Fibroblast of peridontal ligament (primary cell): ENCODE results near the gene HTR2B.
A peak's percentile ranks its signal among the peaks of the same experiment; 100 is the strongest.
"Not testable (repeated sequence)": the region's sequence is repeated elsewhere in the genome, so short reads cannot be mapped to it uniquely, and the experiment has no call there.

Source experiments
- DNase-seq: peaks from one replicate; pipeline ENCODE4 v3.0.0-alpha.2; 2010; ENCODE audit errors: extremely low read depth

The HTR2B gene

DNA sequence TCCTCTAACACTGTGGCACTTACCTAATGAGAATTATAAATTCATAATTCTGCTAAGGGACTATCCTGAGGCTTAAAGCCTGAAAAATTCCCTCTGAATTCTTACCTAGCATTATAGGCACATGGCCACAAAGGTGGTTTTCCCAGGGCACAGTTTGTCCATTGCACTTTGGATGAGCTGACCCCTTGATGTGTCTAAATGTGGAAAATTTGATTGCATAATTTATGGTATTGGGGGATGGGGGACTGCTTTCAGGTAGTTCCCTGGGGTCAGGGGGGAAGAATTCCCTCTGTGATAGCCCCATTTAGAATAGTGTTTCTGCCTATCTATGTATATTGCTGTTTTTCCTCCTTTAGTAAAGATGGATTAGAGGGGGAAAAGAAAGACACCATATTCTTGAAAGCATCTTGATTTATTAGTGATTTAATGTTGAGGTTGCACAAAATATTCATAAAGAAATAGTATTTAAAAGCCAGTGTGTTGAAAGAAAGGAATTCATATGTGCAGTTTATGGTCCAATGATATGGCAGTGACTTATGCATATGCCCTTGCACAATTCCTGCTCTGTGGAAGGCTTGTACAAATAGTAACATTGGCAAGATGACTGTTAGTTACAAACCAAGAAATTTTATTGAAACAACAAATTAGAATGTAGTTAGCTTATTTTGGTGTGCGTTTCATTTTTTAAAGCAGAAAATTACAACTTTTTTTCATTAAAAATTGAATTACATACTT, 8.7 kb upstream of the HTR2B start:
- DNase-seq: peak; percentile 58

DNA sequence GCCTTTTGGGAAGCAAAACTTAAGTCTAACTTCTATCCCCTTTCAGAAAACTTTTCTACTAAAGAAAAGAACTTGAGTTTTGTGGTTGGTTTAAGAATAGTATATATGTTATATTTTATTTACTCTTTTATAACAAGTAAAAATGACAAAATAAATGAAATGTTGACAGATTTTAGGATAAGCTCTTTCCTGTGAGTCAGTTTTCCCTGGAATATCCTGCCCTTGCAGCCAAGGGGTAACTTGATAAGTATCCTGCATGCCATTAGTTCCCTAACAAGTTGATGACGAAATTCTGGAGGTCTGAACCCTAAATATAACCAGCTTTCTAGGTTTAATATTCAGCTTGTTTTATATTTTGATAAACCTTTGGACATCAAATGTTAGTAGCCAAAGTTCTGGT, 7.3 kb upstream of the HTR2B start:
- DNase-seq: peak; percentile 75

DNA sequence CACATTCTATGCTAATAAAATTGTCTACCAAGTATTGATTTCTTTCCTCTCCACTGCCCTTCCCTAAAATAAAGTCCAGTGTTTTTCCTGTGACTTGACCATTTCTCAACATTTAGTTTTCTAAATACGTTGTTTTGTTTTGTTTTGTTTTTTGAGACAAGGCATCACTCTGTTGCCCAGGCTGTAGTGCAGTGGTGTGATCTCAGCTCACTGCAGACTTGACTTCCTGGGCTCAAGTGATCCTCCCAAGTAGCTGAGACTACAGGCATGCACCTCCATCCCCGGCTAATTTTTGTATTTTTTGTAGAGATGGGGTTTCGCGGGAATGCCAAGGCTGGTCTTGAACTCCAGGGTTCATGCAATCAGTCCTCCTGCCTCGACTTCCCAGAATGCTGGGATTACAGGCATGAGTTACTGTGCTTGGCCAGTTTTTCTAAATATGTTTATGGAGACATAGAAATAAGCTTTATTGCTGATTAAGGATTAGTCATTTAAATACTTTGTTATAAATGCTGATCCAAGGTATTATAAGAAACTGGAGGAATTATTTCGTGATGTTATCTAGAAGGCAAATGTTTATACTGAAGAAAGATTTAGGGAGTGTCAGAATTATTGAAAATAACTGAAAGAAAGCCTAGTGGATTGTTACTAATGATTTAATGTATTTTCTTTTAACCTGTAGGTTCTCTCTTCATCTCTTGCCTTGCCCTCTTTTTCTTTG, 5.7 kb upstream of the HTR2B start:
- DNase-seq: no peak

DNA sequence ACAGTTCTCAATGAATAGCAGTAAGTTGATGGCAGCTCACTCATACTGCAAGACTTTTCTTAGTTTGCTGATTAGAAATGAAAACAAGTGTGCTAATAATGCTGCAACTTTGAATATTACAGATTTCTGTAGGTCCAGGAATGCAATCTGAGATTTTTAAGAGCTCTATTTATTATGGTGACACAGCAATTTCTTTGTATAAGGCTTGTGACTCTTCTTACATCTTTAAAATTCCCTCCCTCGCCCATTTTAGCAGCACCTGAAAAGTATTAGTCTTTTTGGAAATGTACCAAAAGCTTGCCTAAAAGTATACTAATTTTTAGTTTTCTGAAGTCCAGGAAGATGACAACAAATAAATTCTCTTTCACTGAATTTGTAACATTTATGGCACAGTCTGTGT, 4.4 kb upstream of the HTR2B start:
- DNase-seq: no peak

DNA sequence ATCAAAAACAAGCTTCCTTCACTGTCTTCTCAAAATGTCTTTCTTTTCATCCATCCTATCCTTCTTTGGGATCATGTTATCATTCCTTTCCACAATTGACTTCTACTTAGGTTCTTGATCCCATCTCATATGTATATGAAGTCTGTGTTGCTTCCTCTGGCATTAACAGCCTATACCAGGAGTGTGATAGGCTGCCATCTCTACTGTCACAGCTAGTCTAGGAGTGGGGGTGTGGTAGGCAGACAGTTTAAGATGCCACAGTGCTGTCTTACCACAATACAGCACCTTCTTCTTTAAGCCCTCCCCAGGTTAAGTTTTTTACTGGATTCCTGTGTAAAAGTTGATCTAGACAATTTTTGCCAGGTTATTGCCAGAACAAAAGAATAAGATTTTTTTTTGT, 3.7 kb upstream of the HTR2B start:
- no peak for DNase-seq

DNA sequence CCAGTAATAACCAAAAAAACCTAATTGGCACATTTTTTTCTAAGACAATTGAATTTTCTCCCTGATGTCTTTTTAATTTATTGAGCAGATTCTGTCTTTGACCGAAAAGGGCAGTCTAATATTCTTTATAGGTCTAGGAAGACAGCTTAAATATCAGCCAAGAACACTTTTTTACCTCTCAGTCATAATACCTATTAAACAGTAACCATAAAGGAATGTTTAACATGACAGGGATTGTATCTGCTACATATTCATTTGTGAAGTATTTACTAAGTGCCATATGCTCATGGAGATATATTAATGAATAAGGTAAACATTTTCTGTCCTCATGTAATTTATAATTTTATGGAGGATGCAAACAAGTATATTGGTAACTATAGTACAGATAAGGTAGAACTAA, 3.1 kb upstream of the HTR2B start:
- DNase-seq: no peak

DNA sequence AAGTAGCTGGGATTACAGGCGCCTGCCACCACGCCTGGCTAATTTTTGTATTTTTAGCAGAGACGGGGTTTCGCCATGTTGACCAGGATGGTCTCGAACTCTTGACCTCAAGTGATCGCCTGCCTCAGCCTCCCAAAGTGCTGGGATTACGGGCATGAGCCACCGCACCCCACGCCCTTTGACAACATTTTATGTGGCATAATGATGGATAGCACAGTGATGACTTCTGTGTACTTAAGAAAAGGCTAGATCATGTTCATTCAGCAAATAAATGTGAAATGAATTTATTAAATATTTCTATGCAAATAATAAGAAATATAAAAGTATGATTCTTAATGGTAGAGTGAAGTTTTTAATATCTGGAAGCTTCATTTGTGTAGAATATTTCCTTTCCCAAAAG, 2.6 kb upstream of the HTR2B start:
- DNase-seq: no peak

DNA sequence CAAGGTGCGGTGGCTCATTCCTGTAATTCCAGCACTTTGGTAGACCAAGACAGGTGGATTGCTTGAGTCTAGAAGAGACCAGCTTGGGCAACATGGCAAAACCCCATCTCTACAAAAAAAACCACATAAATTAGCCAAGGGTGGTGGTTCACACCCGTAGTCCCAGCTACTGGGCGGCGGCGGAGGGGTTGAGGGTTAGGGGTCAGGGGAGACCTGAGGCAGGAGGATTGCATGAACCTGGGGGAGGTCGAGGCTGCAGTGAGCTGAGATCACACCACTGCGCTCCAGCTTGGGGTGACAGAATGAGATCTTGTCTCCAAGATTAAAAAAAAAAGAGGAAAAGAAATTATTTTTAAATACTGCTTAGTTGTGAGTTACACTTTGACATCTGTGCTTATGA, 1.3 kb upstream of the HTR2B start:
- no peak for DNase-seq

DNA sequence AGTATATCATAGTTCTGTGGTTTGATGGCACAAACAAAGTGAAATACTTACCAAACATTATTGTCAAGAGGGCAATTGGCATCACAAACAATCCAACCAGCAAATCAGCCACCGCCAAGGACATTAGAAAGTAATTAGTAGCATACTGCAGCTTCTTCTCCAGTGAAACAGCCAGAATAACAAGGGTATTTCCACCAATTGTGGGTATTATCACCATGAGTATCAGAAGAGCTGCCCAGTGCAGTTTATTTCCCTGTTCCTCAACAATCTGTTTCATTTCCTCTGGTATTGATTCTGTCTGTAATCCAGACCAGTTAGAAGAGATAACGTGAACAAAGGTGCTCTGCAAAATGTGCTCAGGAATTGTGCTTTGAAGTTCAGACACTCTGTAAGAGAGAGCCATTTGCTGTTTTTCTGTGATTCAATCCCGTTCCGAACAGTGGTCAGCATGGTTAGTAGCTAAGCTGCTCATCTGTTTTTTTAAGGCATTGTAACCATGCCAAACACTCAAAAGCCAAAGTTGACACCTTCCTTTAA, 1.4 kb downstream of the HTR2B start:
- no peak for DNase-seq

DNA sequence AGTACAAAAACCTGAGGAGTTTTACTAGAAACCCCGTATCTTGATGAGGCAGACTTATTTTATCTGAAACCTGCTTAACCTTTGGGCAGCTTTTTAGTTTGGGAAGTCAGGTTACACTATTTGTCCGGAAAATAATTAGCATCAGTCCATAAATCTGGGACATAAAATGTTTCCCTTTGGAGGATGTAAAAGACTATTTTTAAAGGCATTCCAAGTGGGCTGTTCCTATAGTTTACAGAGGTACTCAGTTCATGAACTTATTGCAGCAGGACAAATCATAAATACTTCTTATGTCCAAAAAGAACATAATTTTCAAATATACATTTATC, 6.3 kb downstream of the HTR2B start:
- no peak for DNase-seq

DNA sequence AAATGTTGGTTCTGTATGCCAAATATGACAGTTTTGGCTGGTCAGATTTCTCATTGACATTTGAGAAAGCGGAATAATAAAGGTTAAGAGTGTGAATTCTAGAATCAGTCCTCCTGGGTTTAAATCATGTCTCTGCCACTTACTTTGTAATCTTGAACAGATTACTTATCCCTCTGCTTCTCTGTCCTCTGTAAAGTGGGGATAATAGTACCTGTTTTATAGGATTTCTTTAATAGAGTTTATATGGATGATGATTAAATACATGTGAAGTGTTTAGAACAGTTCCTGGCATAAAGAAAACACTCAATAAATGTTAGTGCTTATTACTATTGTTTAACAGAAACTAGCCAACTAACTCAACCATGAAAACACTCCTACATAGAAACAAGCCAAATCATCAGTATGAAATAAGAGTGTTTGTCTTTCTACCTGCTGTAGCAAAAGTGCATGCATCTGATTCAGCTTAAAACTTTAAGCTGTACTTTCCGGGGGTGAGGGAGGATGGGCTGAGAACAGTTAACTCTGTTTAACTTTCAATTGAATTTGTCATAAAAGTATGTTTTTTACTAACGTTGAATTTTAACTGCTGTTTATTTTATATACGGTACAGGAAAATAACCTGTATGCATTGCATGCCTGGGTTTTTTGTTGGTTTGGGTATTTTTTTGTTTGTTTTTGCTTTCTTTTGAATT, 6.8 kb downstream of the HTR2B start:
- DNase-seq: peak; percentile 59

DNA sequence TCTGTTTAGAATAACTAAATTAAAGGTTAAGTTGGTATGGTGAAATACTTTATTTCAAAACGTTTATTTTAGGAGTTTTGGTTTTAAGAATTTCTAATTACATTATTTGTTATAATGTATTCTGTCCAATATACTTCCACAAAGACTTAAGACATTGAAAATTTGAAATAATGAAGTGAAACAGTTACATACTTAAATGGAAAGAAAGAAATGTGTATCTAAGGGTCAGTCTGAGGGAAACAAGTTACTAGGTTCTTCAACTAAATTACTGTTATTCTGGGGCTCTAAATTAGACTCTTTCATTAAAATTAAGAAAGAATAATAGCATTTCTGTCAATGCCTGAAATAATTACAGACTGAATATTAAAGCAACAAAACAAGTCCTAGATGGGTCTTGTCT, 7.7 kb downstream of the HTR2B start:
- DNase-seq: no peak

DNA sequence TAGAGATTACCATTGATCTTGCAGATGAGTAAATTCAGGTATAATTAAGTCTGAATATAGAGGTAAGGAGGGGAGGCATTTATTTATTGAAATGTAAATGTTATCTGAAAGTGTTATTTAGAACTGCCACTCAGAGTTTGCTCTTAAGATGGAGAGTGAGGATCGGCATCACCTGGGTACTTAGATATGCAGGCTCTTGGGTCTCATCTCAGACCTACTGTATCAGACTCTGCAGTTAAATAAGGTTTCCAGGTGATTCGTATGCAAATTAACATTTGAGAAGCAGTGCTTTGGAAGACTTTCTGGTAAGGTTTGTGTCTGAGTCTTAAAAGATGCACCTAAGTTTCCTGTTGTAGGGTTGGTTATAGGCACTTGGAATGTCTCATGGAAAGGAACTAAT, 9.2 kb downstream of the HTR2B start:
- no peak for DNase-seq

DNA sequence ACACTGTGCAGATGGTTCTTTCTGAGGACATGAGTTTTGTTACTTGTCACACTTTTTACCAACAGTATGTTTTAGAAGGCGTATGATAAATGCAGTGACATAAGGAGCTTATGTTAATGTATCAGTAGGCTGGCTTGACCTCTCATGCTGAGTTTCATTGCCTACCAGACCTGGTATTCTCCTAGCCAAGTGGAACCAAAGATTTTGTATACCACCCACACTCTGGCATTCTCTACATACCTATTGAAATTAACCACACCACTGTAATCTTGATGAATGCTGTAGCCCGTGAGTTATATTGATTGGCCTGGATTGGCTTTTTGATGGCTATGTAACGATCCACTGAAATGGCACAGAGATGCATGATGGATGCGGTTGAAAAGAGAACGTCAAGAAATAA, 11.4 kb downstream of the HTR2B start:
- no peak for DNase-seq

DNA sequence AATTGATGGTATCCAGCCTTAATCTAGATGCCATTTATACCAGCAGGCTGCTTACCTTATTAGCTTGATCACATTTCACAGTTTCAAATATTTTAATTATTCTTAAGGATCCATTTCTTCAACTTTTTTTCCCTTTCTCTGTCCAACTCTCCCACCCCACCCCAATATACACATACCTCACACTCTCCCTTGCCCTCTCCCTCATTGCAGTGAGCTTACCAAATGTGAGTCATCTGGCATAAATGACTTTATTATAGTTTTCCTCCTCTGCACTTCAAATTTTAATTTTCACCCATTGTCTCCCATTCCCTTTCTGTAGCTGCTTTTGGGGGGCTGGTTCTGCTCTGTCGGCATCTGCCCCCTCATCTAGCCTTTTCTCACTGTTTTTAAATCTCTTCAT, 12.9 kb downstream of the HTR2B start:
- DNase-seq: peak; percentile 62

DNA sequence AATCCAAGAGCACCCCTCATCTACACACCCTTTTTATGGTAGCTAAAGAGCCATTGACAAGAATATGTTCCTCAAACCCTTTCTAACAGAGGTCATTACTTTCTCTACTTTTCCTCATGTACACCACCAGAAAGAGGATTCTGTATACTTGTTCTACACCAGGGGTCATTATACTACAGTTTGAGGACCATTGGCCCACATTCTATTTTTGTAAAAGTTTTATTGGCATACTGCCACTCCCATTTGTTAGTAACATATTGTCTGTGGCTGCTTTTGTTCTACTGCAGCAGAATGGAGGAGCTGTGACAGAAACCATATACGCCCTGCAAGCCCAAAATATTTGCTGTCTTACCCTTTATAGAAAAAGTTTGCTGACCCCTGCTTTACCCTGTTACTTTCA, 14.3 kb downstream of the HTR2B start:
- peak; percentile 88 for DNase-seq

DNA sequence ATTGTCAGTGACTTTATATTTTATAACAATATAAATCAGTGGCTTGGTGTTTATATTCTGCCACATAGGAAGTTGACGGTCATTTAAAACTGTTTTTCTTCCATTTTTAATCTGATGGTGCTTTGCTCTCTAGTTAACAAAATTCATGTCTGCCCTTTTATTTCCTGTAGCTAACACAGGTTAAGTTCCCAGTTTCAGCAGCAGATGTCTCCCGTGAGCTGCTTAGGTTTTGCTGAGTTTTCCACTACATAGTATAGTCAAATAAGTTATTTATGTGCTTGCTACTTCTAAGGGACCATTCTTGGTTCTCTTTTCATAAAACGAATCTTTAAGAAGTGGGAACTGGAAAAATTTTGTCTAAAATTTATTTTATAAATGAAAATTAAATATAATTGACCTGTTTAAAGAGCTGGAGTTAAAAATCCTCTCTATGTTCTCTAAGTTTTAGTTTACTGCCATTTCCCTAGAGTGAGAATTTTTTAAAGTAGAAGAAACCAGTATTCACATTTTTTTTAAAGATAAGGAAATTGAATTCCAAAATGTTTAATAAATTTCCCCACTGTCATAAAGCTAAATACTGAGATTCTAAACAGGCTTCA, 20.6 kb downstream of the HTR2B start:
- DNase-seq: peak; percentile 93

DNA sequence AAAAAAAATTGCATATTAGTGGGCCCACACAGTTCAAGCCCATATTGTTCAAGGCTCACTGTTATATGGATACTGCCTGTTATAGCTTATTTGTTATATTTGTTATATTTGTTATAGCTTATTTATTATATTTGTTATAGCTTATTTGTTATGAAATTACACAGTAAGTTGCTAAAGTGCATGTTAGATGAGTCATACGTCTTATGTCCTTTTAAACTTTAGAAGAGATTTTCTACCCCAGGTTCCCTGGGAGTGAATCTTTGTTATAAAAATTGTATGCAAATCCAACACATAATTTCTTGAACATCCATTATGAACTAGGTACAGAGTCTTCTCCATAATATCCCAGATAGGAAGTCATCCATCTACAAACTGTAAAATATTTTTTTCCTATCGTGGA, 22.1 kb downstream of the HTR2B start:
- DNase-seq: peak; percentile 51

DNA sequence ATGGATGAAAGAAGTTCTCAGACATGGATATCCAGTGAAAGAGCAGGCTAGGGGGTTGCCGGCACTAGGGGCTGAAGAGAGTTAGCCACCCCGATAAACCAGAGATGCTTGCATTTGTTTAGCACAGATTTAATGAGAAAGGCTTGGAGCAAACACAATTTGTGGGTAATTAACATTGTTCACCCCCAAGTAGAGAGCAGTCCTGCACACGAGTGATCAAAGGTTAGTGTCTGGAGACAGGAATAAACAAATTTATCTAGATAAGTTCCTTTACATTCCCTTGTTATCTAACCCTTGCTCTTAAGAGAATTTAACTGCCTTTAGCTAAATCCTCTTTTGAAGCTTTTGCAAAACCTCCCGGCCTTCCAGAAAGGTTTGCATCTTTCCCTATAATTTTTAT, 23.9 kb downstream of the HTR2B start:
- no peak for DNase-seq

DNA sequence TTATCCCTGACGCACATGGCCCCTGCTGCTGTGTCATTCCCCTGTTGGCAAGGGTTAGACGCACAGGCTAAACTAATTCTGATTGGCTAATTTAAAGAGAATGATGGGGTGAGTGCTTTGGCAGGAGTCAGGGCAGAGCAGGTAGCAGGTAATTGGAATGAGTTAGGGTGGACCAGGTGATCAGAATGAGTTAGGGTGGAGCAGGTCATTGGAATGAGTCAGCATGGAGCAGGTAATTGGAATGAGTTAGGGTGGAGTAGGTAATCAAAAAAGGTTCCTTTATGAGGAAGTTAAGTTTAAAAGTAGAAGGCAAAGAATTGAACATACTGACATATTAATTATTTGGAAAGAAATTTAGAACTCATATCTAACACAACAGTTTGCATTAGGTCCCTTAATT, 24.5 kb downstream of the HTR2B start:
- not testable (repeated sequence) for DNase-seq

DNA sequence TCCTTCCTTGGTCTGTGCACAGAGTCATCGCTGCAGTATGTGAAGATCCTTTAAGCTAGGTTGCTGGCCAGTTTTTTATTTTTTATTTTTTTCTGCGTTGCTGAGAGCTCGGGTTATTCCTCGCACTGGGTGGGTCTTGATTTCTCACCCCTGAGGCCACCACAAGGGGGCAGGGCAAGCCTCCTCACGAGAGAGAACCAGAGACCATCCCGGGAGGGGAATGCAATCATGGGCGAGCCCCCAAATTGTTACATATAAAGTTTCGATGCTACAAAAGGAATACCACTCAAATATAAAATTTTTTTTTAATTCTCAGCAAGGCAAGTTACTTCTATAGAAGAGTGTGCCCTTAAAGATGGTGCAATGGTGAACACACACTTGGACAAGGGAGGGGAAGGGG, 24.9 kb downstream of the HTR2B start:
- DNase-seq: no peak

DNA sequence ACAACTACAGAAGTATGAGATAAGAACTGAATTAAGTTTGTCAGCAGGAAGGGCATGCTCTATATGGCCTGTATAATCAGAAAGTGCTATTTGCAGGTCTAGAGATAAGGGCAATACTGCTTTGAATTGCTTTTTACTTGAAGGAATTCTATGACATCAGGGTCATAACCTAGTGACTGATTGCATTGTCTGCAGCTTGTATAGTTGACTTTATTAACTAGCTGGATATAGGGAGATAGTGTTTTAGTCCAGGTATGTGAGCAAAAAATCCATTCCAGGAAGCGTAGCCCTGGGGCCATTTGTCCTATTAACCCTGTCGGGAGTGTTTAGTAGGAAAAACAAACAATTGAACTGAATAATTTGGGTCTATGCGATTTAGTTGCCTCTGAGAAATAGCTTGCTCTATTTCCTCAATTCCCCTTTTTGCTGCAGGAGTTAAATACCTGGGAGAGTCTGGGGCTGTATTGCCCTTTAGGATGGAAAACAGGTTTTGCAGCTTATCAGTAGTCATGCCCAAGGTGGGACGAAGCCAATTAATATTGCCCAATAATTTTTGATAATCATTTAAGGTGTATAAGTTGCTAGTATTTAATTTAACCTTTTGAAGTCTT, 30.0 kb downstream of the HTR2B start:
- no peak for DNase-seq
